ENCODE data around the gene FAM171A1.

FAM171A1 gene

GRCh38 chr10:15352836-15353235, 18.3 kb downstream of the FAM171A1 start:
- Histone ChIP-seq H3K79me2 (peaks cover 12% of the 10 kb centered on the region), H3K27ac (no peak overlapping the region), H2AFZ (no peak overlapping the region), H3K9me3 (ENCODE audit: control insufficient read depth, low read length) (no peaks in the 10 kb centered on the region), H3K9ac (no peak overlapping the region), H3K27me3 (ENCODE audit: control insufficient read depth, insufficient read depth, low read length) (no peaks in the 10 kb centered on the region), H3K4me1 (no peaks in the 10 kb centered on the region), H3K4me2 (ENCODE audit: low read length) (no peak overlapping the region), H3K36me3 (ENCODE audit: control insufficient read depth, insufficient read depth, low read length) (no peaks in the 10 kb centered on the region), H3K4me3 (ENCODE audit: low read depth, low read length) (no peak overlapping the region)
- TF ChIP-seq, protein P1, sequence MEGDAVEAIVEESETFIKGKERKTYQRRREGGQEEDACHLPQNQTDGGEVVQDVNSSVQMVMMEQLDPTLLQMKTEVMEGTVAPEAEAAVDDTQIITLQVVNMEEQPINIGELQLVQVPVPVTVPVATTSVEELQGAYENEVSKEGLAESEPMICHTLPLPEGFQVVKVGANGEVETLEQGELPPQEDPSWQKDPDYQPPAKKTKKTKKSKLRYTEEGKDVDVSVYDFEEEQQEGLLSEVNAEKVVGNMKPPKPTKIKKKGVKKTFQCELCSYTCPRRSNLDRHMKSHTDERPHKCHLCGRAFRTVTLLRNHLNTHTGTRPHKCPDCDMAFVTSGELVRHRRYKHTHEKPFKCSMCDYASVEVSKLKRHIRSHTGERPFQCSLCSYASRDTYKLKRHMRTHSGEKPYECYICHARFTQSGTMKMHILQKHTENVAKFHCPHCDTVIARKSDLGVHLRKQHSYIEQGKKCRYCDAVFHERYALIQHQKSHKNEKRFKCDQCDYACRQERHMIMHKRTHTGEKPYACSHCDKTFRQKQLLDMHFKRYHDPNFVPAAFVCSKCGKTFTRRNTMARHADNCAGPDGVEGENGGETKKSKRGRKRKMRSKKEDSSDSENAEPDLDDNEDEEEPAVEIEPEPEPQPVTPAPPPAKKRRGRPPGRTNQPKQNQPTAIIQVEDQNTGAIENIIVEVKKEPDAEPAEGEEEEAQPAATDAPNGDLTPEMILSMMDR (IDR thresholded peaks at IDR 0.05) = no peak

DNA sequence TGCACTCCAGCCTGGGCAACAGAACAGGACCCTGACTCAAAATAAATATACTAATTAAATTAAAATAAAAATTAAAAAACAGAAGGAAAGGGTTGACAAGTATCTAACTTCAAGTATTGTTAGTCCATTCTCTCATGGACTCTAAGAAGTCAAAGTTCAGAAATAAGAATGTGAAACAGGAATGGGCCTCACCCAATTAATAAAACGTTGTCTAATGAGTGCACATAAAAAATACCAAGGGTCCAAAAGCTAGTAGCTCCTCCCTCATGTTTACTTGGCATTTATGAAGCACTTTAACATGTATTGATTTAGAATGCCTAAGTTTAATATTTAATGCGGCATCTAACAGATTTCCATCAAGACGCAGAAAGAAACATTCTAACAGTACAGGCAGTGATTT, 18.9 kb downstream of the FAM171A1 start:
- TF ChIP-seq, protein P1 (IDR thresholded peaks at IDR 0.05) = no peak
- Histone ChIP-seq H3K79me2 (peaks cover 12% of the 10 kb centered on the region), H3K4me1 (no peaks in the 10 kb centered on the region), H3K4me2 (ENCODE audit: low read length) (no peak overlapping the region), H3K36me3 (ENCODE audit: control insufficient read depth, insufficient read depth, low read length) (no peaks in the 10 kb centered on the region), H2AFZ (no peak overlapping the region), H3K9me3 (ENCODE audit: control insufficient read depth, low read length) (no peaks in the 10 kb centered on the region), H3K4me3 (ENCODE audit: low read depth, low read length) (no peak overlapping the region), H3K27me3 (ENCODE audit: control insufficient read depth, insufficient read depth, low read length) (no peaks in the 10 kb centered on the region), H3K27ac (no peak overlapping the region), H3K9ac (no peak overlapping the region)

GRCh38 chr10:15351099-15351820, 19.8 kb downstream of the FAM171A1 start:
- peaks cover 12% of the 10 kb centered on the region for H3K79me2 ChIP-seq
- no peak overlapping the region for H3K27ac ChIP-seq
- H3K27me3 ChIP-seq (ENCODE audit: control insufficient read depth, insufficient read depth, low read length) = no peaks in the 10 kb centered on the region
- H3K4me2 ChIP-seq (ENCODE audit: low read length) = no peak overlapping the region
- TF ChIP-seq, protein P1 (IDR thresholded peaks at IDR 0.05) = no peak
- no peak overlapping the region for H3K9ac ChIP-seq
- H3K4me3 ChIP-seq (ENCODE audit: low read depth, low read length) = no peak overlapping the region
- H3K36me3 ChIP-seq (ENCODE audit: control insufficient read depth, insufficient read depth, low read length) = no peaks in the 10 kb centered on the region
- H3K9me3 ChIP-seq (ENCODE audit: control insufficient read depth, low read length) = no peaks in the 10 kb centered on the region
- no peaks in the 10 kb centered on the region for H3K4me1 ChIP-seq
- no peak overlapping the region for H2AFZ ChIP-seq

- Histone ChIP-seq H3K4me2 (ENCODE audit: low read length) (no peak overlapping the region), H3K4me3 (ENCODE audit: low read depth, low read length) (no peak overlapping the region), H3K79me2 (peaks cover 12% of the 10 kb centered on the region), H3K9ac (no peak overlapping the region), H3K9me3 (ENCODE audit: control insufficient read depth, low read length) (no peaks in the 10 kb centered on the region), H3K36me3 (ENCODE audit: control insufficient read depth, insufficient read depth, low read length) (no peaks in the 10 kb centered on the region), H3K27ac (no peak overlapping the region), H2AFZ (no peak overlapping the region), H3K27me3 (ENCODE audit: control insufficient read depth, insufficient read depth, low read length) (no peaks in the 10 kb centered on the region), H3K4me1 (no peaks in the 10 kb centered on the region)
- TF ChIP-seq, protein P1 (IDR thresholded peaks at IDR 0.05) = no peak
Measured at GRCh38 chr10:15349112-15349511, 22.0 kb downstream of the FAM171A1 start.

GRCh38 chr10:15348579-15348978, 22.5 kb downstream of the FAM171A1 start:
- H3K4me2 ChIP-seq (ENCODE audit: low read length) = no peak overlapping the region
- H3K27ac ChIP-seq = no peak overlapping the region
- no peak overlapping the region for H3K4me3 ChIP-seq (ENCODE audit: low read depth, low read length)
- H3K79me2 ChIP-seq = peaks cover 15% of the 10 kb centered on the region
- TF ChIP-seq, protein P1 (IDR thresholded peaks at IDR 0.05) = no peak
- H3K9ac ChIP-seq = no peak overlapping the region
- H3K36me3 ChIP-seq (ENCODE audit: control insufficient read depth, insufficient read depth, low read length) = no peaks in the 10 kb centered on the region
- no peaks in the 10 kb centered on the region for H3K4me1 ChIP-seq
- no peaks in the 10 kb centered on the region for H3K9me3 ChIP-seq (ENCODE audit: control insufficient read depth, low read length)
- no peaks in the 10 kb centered on the region for H3K27me3 ChIP-seq (ENCODE audit: control insufficient read depth, insufficient read depth, low read length)
- H2AFZ ChIP-seq = no peak overlapping the region

All from parathyroid adenoma (tissue), 2 donors.